GM19035 (cell line): ENCODE measurements around the gene AQP6.

ENCODE experiments used
- ATAC-seq: cut with Tn5 transposase; IDR thresholded peaks from one replicate; pipeline ENCODE4 v1.9.1; 2021; ENCODE audit not compliant: unreplicated experiment

AQP6 gene

GRCh38 chr12:49955899-49956662 lies 16.7 kb upstream of the AQP6 start:
- no peak for ATAC-seq

GRCh38 chr12:49956663-49957569 lies 15.8 kb upstream of the AQP6 start:
- ATAC-seq, result no peak

DNA sequence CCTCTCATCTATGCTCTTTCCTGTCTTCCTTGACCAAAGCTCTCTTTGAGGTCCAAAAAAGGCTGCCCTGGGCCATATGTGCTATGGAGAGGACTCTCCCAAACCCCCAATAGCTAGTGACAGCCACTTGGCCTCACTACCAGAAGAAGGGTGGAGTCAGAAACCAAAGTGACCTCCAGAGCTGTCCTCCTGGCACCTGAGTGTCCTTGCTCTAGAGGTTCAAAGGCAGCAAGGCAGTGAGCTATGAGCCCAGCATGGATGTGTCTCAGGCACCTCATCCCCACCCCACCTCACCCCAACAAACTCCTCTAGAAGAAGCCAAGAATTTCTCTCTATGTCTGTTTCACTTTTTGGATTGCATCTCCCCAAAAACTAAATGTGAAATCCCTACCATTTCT lies 15.2 kb upstream of the AQP6 start:
- ATAC-seq, result no peak

- ATAC-seq, result no peak
These were observed 12.9 kb upstream of the AQP6 start for GRCh38 chr12:49959685-49960473.

- ATAC-seq, result no peak
These were observed 12.2 kb upstream of the AQP6 start for GRCh38 chr12:49960474-49961110.

DNA sequence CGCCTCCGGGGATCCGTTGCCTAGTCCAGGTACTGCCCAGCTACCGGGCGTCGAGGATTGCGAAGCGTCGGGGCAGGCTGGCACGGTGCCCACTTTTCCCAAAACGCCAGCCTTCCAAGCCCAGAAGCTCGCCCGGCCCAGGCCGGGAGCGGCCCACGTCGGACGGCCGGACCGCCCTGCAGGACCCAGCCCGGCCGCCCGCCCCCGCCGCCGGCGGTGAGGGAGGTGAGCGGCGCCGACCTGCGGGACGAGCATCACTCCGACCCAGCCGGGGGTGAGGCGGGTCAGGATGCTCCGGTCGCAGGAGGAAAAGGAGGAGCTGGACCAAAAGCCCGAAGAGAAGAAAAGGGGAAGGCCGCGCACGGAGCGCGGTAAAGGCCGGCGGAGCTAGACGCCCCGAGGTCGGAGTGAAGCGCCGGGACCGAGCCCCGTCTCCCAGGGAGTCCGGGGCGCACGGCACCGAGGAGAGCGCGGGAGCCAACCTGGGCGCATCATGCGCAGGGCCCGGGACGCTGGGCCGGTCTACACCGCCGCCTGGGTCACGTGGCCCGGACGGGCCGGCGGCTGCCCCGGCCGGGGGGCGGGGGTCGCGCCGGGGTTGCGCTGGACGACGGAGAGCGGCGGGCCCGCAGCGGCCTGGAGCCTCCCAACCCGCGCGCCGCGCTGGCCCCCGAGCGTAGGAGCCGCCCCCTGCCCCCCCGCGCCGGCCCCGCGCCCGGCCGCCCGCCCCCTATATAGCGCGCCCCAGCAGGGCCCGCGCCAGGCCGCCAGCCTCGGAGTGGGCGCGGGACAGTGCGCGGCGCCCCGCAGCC lies 11.4 kb upstream of the AQP6 start, which contains the start of gene AQP5:
Gene AQP5 (plus strand): TSS at position 762 of the 812 bp plus-strand sequence. CDS start 146 bp downstream, outside the sequence.
- no peak for ATAC-seq

GRCh38 chr12:49961993-49962764 lies 10.6 kb upstream of the AQP6 start:
- no peak for ATAC-seq

DNA sequence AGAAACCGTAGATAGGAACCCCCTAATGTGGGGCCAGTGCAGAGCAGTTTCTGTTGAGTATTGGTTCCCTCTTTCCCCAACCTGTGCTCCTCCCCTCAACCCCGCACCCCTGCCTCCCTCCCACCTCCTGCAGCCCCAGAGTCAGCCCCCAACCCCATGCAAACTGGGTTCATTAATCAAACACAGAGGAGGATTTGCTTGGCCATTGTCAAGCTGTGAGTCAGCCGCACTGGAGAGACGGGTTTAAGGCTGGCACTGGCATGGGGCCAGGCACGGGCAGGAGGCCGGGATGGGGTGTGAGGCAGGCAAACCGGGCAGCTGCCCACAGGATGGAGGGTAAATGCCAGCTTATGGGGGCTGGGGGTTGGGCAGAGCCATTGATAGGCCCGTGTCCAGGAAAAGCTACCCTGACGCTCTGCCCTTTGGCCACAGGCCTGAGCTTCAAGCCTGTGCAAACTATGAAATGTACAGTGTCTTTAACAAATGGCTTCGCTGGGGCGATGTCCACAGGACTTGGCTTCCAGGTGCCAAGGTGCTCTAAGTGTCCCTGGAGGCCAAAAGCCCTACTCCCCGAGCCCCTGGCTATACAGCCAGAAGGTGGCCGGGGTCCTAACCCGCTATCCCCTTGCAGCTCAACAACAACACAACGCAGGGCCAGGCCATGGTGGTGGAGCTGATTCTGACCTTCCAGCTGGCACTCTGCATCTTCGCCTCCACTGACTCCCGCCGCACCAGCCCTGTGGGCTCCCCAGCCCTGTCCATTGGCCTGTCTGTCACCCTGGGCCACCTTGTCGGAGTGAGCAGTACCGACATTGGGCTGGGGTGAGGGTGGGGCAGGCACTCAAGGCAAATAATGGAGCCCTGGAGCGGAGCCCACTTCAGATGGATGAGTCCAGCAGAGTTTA lies 9.6 kb upstream of the AQP6 start:
- no peak for ATAC-seq

GRCh38 chr12:49963976-49964815 lies 8.6 kb upstream of the AQP6 start:
- ATAC-seq, result no peak

DNA sequence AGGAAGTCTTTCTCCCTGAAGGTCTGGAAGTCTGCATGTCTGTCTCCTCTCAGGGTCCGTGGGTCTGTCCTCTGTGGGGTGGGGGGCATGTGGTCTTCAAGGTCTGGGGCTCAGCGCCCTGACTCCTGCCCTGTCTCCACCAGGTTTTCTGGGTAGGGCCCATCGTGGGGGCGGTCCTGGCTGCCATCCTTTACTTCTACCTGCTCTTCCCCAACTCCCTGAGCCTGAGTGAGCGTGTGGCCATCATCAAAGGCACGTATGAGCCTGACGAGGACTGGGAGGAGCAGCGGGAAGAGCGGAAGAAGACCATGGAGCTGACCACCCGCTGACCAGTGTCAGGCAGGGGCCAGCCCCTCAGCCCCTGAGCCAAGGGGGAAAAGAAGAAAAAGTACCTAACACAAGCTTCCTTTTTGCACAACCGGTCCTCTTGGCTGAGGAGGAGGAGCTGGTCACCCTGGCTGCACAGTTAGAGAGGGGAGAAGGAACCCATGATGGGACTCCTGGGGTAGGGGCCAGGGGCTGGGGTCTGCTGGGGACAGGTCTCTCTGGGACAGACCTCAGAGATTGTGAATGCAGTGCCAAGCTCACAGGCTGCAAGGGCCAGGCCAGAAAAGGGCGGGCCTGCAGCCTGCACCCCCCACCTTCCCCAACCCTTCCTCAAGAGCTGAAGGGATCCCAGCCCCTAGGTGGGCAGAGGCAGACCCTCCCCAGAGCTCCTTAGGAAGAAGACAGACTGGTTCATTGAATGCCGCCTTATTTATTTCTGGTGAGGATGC lies 7.7 kb upstream of the AQP6 start:
- ATAC-seq, result no peak

- ATAC-seq, result no peak
These were observed 6.9 kb upstream of the AQP6 start for GRCh38 chr12:49965836-49966235.

DNA sequence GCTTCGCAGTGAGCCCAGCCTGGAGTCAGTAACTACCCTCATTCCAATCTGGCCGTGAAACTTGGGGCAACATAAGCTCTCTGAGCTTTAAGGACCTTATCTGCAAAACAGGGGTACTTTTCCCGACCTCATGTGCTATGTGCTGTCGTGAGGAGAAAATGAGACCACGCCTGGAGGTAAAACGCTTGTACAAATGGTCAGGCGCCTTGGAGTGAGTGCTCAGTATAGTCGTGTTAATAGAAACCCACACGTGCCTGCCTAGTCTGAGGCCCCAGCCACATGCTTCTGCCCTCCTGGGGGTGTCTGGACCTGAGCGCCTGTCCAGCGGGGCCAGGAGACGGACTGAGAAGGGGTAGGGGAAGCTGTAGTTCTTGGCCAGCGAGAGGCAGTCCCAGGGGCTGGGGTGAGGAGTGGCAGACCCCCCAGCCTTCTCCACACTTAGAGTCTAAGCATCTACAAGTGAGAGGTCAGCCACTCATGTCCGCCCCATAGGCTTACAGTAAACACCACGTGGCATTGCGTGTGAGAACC lies 6.2 kb upstream of the AQP6 start:
- ATAC-seq, result no peak

GRCh38 chr12:49967042-49967776 lies 5.5 kb upstream of the AQP6 start:
- ATAC-seq, result peak; percentile 77

DNA sequence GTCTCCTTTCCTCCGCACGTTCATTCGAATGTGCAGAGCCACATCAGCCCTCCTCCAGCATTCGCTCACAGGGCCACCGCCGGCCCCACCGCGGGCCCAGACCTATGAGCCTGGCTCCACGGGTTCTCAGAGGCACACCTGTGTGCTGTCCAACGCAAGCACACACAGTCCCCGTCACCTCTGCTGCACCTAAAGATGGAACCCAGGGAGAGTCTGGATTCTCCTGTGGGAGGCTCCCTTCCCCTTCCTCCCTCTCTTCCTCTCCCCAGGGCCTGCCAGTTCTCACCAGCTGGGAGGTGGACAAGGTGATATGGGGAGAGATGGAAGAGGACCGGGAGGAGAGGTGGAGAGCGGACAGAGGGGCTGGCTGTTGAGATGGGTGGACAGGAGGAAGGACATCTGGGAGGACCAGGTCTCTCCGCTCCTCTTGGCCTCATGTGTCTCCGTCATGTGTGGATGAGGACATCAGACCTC lies 4.9 kb upstream of the AQP6 start:
- no peak for ATAC-seq

DNA sequence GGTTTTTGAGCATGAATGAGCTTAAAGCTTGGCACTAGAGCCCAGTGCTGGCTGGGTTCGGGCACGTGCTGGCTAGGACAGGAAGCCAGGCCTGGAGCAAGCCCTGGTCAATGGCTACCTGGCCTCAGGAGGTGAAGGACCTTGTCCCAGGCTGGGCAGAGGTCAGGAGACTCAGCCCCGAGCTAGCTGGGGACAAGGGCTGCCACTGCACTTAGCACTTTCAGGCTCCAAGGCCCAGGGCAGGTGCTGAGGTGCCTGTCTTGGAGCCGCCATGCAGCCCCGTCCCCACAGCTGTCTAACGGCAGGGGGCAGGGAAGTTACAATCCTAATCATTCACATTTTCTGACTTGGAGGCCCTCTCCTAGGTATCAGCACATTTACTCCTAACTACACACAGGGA lies 4.3 kb upstream of the AQP6 start:
- no peak for ATAC-seq
